ENCODE results near the gene MORN5.
A peak's percentile ranks its signal among the peaks of the same experiment; 100 is the strongest.

Gene MORN5

GRCh38 chr9:122216138-122216797 lies 56.6 kb downstream of the MORN5 start:
- DNase-seq (ENCODE audit: low spot score): no peak

GRCh38 chr9:122216798-122217418 lies 57.2 kb downstream of the MORN5 start:
- DNase-seq (ENCODE audit: low spot score): no peak

GRCh38 chr9:122217640-122218039 lies 57.9 kb downstream of the MORN5 start:
- no peak for DNase-seq (ENCODE audit: low spot score)

GRCh38 chr9:122218071-122218934 lies 58.6 kb downstream of the MORN5 start:
- no peak for DNase-seq (ENCODE audit: low spot score)

GRCh38 chr9:122218935-122219855 lies 59.5 kb downstream of the MORN5 start:
- DNase-seq (ENCODE audit: low spot score): peak; percentile 39

GRCh38 chr9:122219856-122220672 lies 60.4 kb downstream of the MORN5 start:
- peak; percentile 47 for DNase-seq (ENCODE audit: low spot score)

GRCh38 chr9:122220673-122221182 lies 61.0 kb downstream of the MORN5 start:
- DNase-seq (ENCODE audit: low spot score): no peak

GRCh38 chr9:122221183-122221811 lies 61.6 kb downstream of the MORN5 start:
- DNase-seq (ENCODE audit: low spot score): peak; percentile 13

GRCh38 chr9:122222791-122223190 lies 63.1 kb downstream of the MORN5 start:
- DNase-seq (ENCODE audit: low spot score): no peak

- no peak for DNase-seq (ENCODE audit: low spot score)
Observed at GRCh38 chr9:122223435-122223834, 63.7 kb downstream of the MORN5 start.

- DNase-seq (ENCODE audit: low spot score): no peak
Observed at GRCh38 chr9:122225312-122226141, 65.8 kb downstream of the MORN5 start.

- DNase-seq (ENCODE audit: low spot score): no peak
Observed at GRCh38 chr9:122226142-122226757, 66.5 kb downstream of the MORN5 start.

GRCh38 chr9:122226758-122227574 lies 67.3 kb downstream of the MORN5 start:
- no peak for DNase-seq (ENCODE audit: low spot score)

- no peak for DNase-seq (ENCODE audit: low spot score)
Observed at GRCh38 chr9:122227575-122227900, 67.8 kb downstream of the MORN5 start.

GRCh38 chr9:122228191-122228567 lies 68.5 kb downstream of the MORN5 start:
- no peak for DNase-seq (ENCODE audit: low spot score)

GRCh38 chr9:122228568-122229484 lies 69.1 kb downstream of the MORN5 start, which contains the start of gene LHX6:
TSS of gene LHX6 (minus strand) at chr9:122228957. CDS start at chr9:122228740, 217 bp downstream.
- DNase-seq (ENCODE audit: low spot score): peak; percentile 66

- no peak for DNase-seq (ENCODE audit: low spot score)
Observed at GRCh38 chr9:122229485-122229837, 69.8 kb downstream of the MORN5 start.
